HepG2 (cell line): Measurements from ENCODE around the gene ZPR1. TPM values are rescaled to one million over a fixed set of nuclear protein-coding genes. Genes with fewer than 3 reads are reported as not detected.

Source experiments
- ATAD3A ChIP-seq: sonication (generic); formaldehyde crosslinking; IDR thresholded peaks from 2 replicates; pipeline ENCODE4 v1.4.0; 2020; ENCODE audit warnings: missing genetic modification reagents
- ATM ChIP-seq: fragments of 450-650 bp; IDR thresholded peaks from 2 replicates; pipeline ENCODE4 v1.7.1; 2017; ENCODE audit warnings: mild to moderate bottlenecking, borderline replicate concordance
- CBX2 ChIP-seq, 2 experiments: fragments of 200-600 bp in 1 of 2; sonication (generic); formaldehyde crosslinking in 1 of 2; IDR thresholded peaks; 2 replicates each; pipeline versions ENCODE4 v1.7.0 to v1.8.1; 2018 to 2022; ENCODE audit warnings: low read depth in 2 of 2, low read length in 1 of 2, mild to moderate bottlenecking in 1 of 2, missing genetic modification reagents in 1 of 2
- FIP1L1 ChIP-seq: fragments of 200-400 bp; formaldehyde crosslinking; IDR thresholded peaks from 2 replicates; pipeline ENCODE4 v1.6.1; 2018; ENCODE audit warnings: low read depth, mild to moderate bottlenecking, low read length, moderate library complexity, borderline replicate concordance; ENCODE audit not compliant: insufficient read depth
- NFIC ChIP-seq: IDR thresholded peaks from 2 replicates; pipeline ENCODE4 v1.6.1; 2012; ENCODE audit warnings: mild to moderate bottlenecking, low read length, inconsistent platforms
- SETDB1 ChIP-seq: sonication (generic); formaldehyde crosslinking; IDR thresholded peaks from 2 replicates; pipeline ENCODE4 v1.5.1; 2020; ENCODE audit warnings: missing genetic modification reagents, mild to moderate bottlenecking, borderline replicate concordance
- YEATS4 ChIP-seq: sonication (generic); formaldehyde crosslinking; IDR thresholded peaks from 2 replicates; pipeline ENCODE4 v1.4.0; 2020; ENCODE audit warnings: missing genetic modification reagents, borderline replicate concordance
- ZNF292 ChIP-seq: sonication (generic); formaldehyde crosslinking; IDR thresholded peaks from 2 replicates; pipeline ENCODE4 v1.8.1; 2022; ENCODE audit warnings: mild to moderate bottlenecking, low read depth, missing genetic modification reagents, borderline replicate concordance
- ZNF431 ChIP-seq: sonication (generic); formaldehyde crosslinking; IDR thresholded peaks from 2 replicates; pipeline ENCODE4 v1.9.0; 2022; ENCODE audit warnings: missing genetic modification reagents, low read depth, mild to moderate bottlenecking, borderline replicate concordance
- polyA plus RNA-seq, 8 experiments: library from polyadenylated mRNA; depleted of rRNA in 3 of 8; stranded (reverse) in 7 of 8; unstranded in 1 of 8; fragments of >200 nt; fragmentation: Illumina TruSeq in 4 of 8; extraction: Trizol in 4 of 8; gene quantifications; 2 replicates each; pipeline versions ENCODE4 v1.2.1 to v1.2.3, GENCODE V29; 2011 to 2016; ENCODE audit warnings: low read depth in 4 of 8, missing spikeins in 1 of 8, mixed read lengths in 1 of 8; ENCODE audit not compliant: insufficient read depth in 1 of 8
- total RNA-seq, 5 experiments: library from RNA; depleted of rRNA; stranded (reverse); fragments of >200 nt; fragmentation: Illumina TruSeq; extraction: Trizol; gene quantifications; 2 replicates each; pipeline ENCODE4 v1.2.3, GENCODE V29; 2016; ENCODE audit warnings: low read depth in 1 of 5
- TF ChIP-seq, protein P1 (sequence below), 2 experiments: fragments of 450-650 bp in 1 of 2; sonication (generic) in 1 of 2; formaldehyde crosslinking in 1 of 2; IDR thresholded peaks; 2 replicates each; pipeline versions ENCODE4 v1.6.1 to v1.8.0; 2016 to 2022; ENCODE audit warnings: antibody characterized with exemption in 1 of 2, mild to moderate bottlenecking in 1 of 2, missing genetic modification reagents in 1 of 2
- TF ChIP-seq, protein P2 (sequence below): sonication (generic); formaldehyde crosslinking; IDR thresholded peaks from 2 replicates; pipeline ENCODE4 v1.8.1; 2023; ENCODE audit warnings: mild to moderate bottlenecking, inconsistent platforms, moderate library complexity, missing genetic modification reagents, borderline replicate concordance
- TF ChIP-seq, protein P3 (sequence below): sonication (generic); formaldehyde crosslinking; IDR thresholded peaks from 2 replicates; pipeline ENCODE4 v1.4.0; 2020; ENCODE audit warnings: missing genetic modification reagents, borderline replicate concordance

Gene ZPR1
- total and polyA plus RNA-seq, 2 of the 13 experiments (the other 11 are each of a cell fraction or from before 2014, with no cell fraction given): 40.0 to 79.3 TPM

DNA sequence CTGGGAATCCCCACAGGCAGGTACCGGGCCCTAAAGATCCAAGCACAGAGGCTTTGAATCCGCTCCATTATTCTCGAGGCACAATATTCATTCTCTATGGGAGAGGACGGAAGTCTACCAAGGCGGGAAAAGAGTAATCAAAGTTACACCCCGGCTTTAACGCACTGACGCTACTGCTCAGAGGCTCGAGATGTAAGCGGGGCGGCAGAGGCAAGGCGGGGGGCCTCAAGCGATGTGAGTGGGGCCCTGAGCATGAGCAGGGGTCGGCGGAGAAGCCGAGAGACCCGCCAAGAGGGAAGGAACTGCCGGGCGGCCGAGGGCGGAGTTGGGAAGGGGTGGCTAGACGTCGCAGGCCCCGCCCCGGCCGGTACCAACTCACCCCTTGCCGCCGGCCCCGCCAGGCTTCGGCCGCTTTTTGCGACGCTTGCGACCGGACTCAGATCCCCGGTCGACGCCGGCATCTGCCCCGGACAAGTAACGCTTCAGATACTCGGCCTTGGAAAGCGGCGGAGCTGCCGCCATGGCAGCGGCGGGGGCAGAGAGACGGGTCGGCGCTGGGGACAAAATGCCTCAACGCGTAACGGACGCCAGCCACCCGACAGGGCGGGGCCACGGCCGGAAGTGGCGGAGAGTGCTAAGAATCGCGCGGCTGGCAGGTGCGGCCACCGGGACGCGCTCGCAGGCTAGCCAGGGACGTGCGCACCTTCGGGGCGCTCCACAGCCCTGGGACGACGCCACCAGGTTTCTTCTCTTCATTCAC, 15.2 kb downstream of the ZPR1 start, which contains the start of gene BUD13 (continued):
- TF ChIP-seq, protein P1, sequence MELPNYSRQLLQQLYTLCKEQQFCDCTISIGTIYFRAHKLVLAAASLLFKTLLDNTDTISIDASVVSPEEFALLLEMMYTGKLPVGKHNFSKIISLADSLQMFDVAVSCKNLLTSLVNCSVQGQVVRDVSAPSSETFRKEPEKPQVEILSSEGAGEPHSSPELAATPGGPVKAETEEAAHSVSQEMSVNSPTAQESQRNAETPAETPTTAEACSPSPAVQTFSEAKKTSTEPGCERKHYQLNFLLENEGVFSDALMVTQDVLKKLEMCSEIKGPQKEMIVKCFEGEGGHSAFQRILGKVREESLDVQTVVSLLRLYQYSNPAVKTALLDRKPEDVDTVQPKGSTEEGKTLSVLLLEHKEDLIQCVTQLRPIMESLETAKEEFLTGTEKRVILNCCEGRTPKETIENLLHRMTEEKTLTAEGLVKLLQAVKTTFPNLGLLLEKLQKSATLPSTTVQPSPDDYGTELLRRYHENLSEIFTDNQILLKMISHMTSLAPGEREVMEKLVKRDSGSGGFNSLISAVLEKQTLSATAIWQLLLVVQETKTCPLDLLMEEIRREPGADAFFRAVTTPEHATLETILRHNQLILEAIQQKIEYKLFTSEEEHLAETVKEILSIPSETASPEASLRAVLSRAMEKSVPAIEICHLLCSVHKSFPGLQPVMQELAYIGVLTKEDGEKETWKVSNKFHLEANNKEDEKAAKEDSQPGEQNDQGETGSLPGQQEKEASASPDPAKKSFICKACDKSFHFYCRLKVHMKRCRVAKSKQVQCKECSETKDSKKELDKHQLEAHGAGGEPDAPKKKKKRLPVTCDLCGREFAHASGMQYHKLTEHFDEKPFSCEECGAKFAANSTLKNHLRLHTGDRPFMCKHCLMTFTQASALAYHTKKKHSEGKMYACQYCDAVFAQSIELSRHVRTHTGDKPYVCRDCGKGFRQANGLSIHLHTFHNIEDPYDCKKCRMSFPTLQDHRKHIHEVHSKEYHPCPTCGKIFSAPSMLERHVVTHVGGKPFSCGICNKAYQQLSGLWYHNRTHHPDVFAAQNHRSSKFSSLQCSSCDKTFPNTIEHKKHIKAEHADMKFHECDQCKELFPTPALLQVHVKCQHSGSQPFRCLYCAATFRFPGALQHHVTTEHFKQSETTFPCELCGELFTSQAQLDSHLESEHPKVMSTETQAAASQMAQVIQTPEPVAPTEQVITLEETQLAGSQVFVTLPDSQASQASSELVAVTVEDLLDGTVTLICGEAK (IDR thresholded peaks at IDR 0.05): no peak
- TF ChIP-seq, protein P1 (CRISPR knock-in tag; IDR thresholded peaks at IDR 0.05): peak; percentile 80
- TF ChIP-seq ZNF431 (CRISPR knock-in tag) (peak; percentile 40; the same call in 1 of the 2 replicates), ZNF292 (CRISPR knock-in tag) (peak; percentile 77; the same call in 1 of the 2 replicates), YEATS4 (CRISPR knock-in tag) (peak; percentile 91; the same call in 1 of the 2 replicates), ATAD3A (peak; percentile 8; the same call in 1 of the 2 replicates), NFIC (no peak), SETDB1 (CRISPR knock-in tag) (no peak), FIP1L1 (no peak), ATM (no peak), CBX2 (IDR thresholded peaks at IDR 0.05; ENCODE audit: low read depth, low read length) (no peak), CBX2 (CRISPR knock-in tag; IDR thresholded peaks at IDR 0.05; ENCODE audit: low read depth) (peak; percentile 65; the same call in 1 of the 2 replicates)
- TF ChIP-seq, protein P2, sequence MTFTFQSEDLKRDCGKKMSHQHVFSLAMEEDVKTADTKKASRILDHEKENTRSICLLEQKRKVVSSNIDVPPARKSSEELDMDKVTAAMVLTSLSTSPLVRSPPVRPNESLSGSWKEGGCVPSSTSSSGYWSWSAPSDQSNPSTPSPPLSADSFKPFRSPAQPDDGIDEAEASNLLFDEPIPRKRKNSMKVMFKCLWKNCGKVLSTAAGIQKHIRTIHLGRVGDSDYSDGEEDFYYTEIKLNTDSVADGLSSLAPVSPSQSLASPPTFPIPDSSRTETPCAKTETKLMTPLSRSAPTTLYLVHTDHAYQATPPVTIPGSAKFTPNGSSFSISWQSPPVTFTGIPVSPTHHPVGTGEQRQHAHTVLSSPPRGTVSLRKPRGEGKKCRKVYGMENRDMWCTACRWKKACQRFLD (CRISPR knock-in tag): no peak; the same call in 1 of the 2 replicates
- TF ChIP-seq, protein P3, sequence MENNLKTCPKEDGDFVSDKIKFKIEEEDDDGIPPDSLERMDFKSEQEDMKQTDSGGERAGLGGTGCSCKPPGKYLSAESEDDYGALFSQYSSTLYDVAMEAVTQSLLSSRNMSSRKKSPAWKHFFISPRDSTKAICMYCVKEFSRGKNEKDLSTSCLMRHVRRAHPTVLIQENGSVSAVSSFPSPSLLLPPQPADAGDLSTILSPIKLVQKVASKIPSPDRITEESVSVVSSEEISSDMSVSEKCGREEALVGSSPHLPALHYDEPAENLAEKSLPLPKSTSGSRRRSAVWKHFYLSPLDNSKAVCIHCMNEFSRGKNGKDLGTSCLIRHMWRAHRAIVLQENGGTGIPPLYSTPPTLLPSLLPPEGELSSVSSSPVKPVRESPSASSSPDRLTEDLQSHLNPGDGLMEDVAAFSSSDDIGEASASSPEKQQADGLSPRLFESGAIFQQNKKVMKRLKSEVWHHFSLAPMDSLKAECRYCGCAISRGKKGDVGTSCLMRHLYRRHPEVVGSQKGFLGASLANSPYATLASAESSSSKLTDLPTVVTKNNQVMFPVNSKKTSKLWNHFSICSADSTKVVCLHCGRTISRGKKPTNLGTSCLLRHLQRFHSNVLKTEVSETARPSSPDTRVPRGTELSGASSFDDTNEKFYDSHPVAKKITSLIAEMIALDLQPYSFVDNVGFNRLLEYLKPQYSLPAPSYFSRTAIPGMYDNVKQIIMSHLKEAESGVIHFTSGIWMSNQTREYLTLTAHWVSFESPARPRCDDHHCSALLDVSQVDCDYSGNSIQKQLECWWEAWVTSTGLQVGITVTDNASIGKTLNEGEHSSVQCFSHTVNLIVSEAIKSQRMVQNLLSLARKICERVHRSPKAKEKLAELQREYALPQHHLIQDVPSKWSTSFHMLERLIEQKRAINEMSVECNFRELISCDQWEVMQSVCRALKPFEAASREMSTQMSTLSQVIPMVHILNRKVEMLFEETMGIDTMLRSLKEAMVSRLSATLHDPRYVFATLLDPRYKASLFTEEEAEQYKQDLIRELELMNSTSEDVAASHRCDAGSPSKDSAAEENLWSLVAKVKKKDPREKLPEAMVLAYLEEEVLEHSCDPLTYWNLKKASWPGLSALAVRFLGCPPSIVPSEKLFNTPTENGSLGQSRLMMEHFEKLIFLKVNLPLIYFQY: no peak
